Measurements from ENCODE around the gene TNFRSF14.

The TNFRSF14 gene

DNA sequence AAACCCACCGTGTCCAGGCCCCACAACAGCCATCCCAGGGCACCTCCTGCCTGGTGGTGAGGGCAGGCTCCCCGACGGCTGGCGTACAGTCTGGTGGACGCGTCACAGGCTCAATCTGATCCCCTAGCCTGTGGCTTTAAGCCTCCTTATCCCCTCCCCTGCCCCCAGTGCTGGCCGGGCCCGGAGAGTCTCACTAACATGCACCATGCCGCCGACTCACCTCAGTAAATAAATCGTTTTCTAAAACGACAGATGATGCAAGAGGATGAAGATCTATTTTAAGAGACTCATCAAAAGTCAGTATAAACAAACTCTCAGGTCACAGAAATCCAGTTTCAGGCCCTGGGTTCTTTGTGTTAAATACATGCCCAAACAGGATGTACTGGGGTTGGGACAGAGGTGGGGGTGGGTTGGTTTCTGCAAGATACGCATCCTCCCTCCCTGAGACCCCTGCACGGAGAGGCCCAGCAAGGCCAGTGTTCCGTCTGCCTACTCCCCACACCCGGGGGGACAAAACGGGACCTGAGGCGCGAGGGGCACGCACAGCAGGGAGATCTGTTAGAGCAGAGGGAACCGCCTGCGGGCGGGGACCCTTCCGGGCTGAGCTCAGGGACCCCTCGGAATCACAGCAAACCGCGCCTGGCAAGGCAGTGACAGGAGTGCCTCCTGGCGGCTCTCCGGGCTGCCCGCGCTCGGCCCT, 32.8 kb upstream of the TNFRSF14 start:
- DNase-seq (ENCODE audit: low read depth in 3 of 3), result no peak

DNA sequence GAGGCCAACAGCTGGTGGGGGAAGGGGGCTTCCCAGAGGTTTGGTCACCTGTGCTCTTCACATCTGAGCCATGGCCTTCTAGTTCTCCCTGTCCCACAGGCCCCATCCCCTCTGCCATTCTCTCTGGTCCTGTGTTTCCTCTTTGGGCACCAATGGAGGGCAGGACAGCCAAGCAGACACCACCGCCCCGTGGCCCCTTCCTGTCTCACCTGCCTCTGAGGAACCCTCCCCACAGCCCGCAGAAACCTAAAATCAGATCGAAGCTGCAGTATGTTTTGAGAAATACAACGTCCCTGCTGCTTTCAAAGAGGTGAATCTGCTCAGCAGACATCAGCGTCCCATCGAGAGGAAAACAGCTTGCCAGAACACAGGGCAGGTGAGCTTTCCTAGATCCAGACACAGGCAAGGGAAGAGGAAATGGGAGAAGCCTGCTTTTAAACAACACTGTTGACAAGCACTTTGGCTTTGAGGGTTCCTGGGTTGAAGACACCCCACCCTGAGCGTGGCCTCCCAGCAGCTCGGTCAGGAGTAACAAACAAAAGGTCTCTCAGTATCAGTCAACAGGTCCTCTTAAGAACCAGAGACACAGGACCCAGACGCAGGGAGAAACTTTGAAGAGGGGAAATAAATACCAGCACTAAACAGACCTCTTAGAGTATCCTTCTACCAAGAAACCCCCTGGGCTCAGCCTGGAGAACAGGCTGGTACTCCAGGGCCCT, 32.1 kb upstream of the TNFRSF14 start:
- no peak for DNase-seq (ENCODE audit: low read depth in 3 of 3)

GRCh38 chr1:2525572-2525919, 30.6 kb upstream of the TNFRSF14 start:
- DNase-seq (ENCODE audit: low read depth in 3 of 3), result no peak

- peak; percentile 78 to 81 (median 79) for DNase-seq (ENCODE audit: low read depth in 3 of 3)
Observed at GRCh38 chr1:2525920-2526823, 30.0 kb upstream of the TNFRSF14 start, which contains the start of gene PANK4. Gene PANK4 (minus strand): TSS chr1:2526596. CDS start chr1:2526587, 9 bp downstream.

GRCh38 chr1:2526824-2527555, 29.2 kb upstream of the TNFRSF14 start:
- DNase-seq (ENCODE audit: low read depth in 3 of 3), result peak; percentile 41 to 65 (median 62)

DNA sequence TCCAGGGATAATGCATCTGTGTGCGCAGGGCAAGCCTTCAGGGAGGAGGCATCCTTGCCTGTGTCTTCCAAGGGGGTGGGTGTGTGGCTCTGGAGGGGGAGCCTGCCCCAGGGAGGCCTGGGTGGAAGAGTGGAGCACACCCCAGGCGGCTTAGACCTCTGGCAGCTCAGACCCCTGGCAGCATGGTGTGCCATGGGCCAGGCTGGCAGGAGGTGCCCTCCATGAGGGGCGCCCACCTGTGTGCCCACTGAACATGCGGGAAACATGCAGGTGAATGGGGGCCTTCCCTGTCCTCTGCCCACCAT, 28.7 kb upstream of the TNFRSF14 start:
- no peak for DNase-seq (ENCODE audit: low read depth in 3 of 3)

DNA sequence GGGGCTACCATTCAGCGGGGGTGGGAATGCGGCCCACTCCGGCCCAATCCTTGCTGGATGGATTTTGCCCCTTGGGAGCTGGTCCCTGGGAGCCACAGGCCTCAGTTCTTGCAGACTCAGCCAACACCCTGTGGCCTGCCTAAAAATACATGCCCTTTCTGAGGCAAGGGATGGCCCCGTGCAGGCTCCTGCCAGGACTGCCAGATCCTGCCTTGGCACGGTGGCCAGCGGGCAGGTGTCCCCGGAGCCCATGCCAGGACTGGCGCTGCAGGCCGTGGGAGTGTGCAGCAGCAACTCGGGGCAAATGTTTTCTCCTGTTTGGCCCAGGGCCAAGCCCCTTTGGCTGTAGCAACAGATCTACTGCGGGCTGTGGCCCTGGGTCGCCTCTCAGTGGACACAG, 28.2 kb upstream of the TNFRSF14 start:
- DNase-seq (ENCODE audit: low read depth in 3 of 3), result no peak

GRCh38 chr1:2528611-2528965, 27.6 kb upstream of the TNFRSF14 start:
- no peak for DNase-seq (ENCODE audit: low read depth in 3 of 3)

- DNase-seq (ENCODE audit: low read depth in 3 of 3), result no peak
Observed at GRCh38 chr1:2528966-2529783, 27.0 kb upstream of the TNFRSF14 start.

- DNase-seq (ENCODE audit: low read depth in 3 of 3), result no peak
Observed at GRCh38 chr1:2529784-2530512, 26.2 kb upstream of the TNFRSF14 start, which contains the start of gene HES5. Gene HES5 (minus strand): TSS chr1:2530263. CDS start chr1:2530164, 99 bp downstream.

DNA sequence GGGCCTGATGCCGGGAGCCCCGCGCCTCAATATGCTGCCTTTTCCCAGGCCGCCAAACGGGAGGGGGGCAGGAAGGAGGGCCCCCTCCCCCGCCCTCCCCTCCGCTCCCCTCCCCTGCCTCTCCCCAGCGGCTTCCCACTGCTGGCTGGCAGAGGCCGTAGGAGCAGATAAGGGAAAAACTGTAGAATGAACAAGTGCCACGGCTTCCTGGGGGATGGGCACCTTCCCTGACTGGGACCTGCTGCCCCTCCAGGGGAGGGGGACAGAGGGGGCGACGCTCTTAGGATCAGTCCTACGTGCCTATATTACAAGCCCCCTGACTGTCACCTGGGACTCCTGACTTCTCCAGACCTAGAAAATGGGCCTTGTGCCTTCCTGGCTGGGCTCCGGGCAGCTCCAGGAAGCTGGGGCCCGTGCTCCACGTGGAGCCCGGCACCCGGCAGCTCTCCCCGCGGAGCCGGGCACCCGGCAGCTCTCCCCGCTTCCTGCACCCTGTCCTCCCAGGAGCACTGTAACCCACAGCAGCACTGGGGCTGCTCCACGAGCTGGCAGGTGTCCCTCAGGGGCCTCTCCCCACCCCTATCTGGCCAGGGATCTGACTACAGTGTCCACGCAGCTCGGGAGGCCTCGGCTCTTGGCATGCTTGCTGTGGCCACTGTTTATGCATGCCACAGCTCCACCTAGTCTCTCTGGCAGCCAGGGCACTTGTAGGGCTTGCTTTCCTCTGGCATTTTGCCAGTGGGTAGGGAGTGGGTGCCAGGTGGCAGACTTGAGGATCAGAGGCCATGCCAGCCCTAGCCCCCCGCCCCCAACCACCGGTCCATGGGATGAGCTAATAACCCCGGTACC, 25.4 kb upstream of the TNFRSF14 start:
- no peak for DNase-seq (ENCODE audit: low read depth in 3 of 3)

GRCh38 chr1:2532485-2533160, 23.5 kb upstream of the TNFRSF14 start:
- DNase-seq (ENCODE audit: low read depth in 3 of 3), result no peak

GRCh38 chr1:2533365-2533764, 22.8 kb upstream of the TNFRSF14 start:
- no peak for DNase-seq (ENCODE audit: low read depth in 3 of 3)

DNA sequence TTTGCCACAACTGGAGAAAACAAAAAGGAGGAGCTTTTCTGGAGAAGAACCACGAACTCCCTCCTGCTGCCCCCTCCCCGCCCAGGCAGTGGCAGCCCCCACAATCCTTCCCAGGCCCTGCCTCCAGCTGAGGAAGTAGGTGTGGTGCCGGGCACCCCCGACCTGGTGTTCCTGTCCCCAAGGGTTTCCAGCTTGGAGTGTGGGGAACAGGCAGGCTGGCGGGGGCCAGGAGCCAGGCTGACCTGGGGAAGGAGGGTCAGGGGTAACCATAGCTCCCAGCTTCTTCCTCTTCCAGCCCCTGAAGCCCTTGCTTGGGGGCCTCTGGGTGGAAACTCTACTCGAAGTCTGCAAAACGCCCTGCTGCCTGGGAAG, 21.9 kb upstream of the TNFRSF14 start:
- no peak for DNase-seq (ENCODE audit: low read depth in 3 of 3)

- no peak for DNase-seq (ENCODE audit: low read depth in 3 of 3)
Observed at GRCh38 chr1:2534687-2535441, 21.3 kb upstream of the TNFRSF14 start.

- DNase-seq (ENCODE audit: low read depth in 3 of 3), result no peak
Observed at GRCh38 chr1:2535455-2535854, 20.7 kb upstream of the TNFRSF14 start.

DNA sequence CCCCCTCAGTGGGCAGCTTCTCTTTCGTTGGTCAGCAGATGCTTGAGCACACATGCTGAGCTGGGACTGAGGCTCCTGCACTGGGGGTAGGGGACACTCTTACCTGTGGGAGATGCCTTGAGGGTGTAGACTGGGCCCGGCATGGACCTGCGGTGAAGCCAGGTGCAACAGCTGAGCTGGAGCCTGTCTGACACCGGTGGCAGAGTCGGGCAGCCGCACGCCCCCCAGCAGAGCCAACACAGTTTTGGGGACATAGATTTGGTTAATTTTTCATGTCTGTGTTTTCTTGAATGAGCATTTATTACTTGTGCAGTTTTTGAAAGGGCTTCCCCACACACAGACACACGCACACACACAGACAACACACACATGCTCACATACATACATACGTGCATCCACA, 20.2 kb upstream of the TNFRSF14 start:
- DNase-seq (ENCODE audit: low read depth in 3 of 3), result no peak

DNA sequence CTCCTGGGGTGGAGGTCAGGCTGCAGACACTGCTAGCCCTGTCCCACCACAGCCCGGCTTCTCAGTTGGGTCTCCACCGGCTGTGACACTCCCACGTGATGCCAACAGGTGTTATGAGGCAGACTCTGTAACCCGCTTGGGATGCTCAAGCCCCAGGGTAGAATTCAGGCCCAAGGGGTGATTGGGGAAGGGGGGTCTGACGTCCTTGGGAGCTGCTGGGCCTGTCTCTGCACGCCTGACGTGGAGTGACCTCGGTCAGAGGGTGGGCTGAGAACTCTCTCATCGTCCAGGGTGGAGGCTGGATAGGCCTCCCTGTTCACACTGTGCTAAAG, 18.4 kb upstream of the TNFRSF14 start:
- no peak for DNase-seq (ENCODE audit: low read depth in 3 of 3)
